OCI-M2 (cell line): ENCODE results near the gene RAB17.

Experiments
- DNase-seq: peaks from one replicate; lab custom pipeline; 2025; ENCODE audit not compliant: unreplicated experiment; lab: John Stamatoyannopoulos, UW

The RAB17 gene

DNA sequence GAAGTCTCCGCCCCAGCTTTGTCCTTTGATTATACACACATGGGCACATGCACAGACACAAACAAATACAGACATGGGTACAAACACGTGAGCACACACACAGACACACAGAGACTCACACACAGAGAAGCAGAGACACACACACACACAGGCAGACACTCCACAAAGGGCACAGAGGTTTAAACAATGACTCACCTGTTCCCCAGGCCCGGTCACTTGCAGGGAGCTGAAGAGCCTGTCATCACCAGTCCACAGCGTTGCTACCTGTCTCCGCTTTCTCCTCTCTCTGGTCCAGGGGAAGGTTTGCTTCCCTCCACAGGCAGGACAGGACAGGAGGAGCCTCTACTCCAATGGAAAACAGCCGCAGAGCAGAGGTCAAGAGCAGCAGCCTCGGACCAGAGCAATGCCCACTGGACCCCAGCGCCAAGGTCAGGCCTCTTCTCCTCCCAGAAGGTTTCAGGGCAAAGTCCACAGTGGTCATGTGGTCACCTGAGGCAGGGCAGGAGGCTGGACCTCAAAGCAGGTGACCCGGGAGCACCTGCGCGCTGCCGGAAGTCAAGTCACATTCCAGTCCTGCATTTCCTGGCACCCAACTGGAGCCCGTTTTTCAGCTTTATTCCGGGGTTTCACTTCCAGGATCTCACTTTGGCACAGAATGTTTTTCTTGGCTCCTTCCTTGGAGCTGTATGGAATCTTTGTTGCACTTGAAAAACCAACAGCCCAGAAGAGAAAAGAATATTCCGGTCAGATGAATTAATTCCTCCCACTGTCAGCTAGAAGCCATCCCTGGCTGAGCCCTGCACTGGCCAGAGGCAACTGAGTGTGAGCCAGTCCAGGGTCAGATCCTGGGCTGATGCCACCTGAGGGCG, at the start of gene RAB17:
Gene RAB17, minus strand, starts transcription at position 463 of the 869 bp plus-strand sequence. CDS start 4,580 bp downstream, outside the sequence.
- DNase-seq = no peak

- no peak for DNase-seq
These were observed 49.3 kb upstream of the RAB17 start for GRCh38 chr2:237639836-237640220.

- no peak for DNase-seq
These were observed 48.7 kb upstream of the RAB17 start for GRCh38 chr2:237639052-237639835.

DNA sequence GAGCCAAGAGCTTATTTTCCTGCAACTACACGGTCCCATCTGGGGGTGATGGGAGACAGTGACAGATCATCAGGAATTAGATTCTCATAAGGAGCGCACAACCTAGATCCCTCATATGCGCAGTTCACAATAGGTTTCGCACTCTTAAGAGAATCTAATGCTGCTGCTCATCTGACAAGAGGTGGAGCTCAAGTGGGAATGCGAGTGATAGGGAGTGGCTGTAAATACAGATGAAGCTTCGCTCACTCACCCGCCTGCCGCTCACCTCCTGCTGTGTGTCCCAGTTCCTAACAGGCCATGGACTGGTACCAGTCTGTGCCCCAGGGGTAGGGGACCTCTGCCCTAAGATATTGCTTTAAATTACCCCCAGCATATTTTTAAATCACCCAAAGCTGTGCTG, 47.6 kb upstream of the RAB17 start:
- no peak for DNase-seq

DNA sequence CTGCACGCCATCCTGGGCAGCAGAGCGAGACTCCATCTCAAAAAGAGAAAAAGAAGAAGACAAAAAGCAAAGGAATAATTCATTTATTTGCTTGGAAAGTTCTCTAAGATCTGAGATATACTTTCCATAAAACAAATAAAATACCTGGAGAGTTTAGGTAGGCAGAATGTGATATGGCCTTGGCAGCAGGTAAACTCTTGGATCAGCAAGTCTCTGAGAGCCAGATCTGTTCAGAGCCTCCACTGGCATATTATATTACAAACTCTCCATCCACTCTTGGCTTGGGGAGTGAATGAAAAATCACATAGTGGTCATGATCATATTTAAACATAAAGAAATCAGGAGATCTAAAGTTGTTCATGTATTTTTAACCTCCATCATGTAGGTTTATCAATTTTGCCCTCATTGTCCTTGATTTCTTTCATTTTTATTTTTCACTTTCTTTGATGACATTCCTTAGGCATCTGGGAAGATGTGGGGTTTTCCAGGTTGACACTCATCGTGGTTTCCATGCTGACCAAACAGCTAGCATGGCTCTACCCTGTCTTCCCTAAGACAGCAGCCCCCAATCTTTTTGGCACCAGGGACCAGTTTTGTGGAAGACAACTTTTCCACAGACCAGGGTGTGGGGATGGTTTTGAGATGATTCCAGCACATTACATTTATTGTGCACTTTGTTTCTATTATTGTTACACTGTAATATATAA, 47.0 kb upstream of the RAB17 start:
- DNase-seq = no peak

DNA sequence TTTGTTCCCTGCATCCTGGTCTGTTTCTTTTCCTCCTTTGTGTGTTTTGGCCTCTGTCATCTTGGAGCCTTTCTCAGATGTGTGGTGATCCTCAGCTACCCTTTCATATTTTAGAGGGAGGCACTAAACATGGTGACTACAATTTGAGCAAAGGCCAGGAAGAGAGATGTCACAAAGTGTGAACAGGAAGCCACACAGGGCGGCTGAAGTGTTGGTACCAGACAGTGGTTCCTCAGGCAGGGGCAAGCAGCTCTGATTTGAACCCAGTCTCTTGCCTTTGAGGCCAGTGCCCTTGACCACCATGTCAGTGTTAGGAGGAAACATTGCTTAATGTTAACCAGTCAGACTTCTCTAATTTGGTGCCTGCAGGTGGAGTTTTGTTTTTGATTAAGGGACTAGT, 46.0 kb upstream of the RAB17 start:
- no peak for DNase-seq

DNA sequence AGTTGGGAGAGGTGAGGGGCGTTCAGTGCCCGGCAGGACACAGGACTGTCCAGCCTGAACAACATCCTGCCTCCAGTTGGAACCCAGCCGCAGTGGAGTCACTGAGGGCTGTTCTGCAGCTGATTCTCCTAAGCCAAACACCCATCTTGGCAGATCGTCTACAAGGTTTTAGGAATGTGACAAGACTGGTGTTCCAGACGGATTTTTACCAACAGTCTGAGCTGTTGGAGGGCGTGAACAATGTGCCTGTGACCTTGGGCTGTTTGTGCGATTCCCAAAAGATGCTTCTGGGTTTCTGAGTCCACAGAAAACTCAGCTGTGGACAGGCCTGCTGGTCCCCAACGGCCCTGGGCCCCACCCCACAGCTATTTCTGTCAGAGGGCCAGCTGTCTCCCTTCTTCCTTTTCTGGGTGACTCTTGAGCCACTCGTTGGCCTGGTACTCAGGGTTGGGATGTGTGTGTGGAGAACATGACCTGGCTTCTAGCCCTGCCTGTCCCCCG, 42.6 kb upstream of the RAB17 start:
- no peak for DNase-seq

GRCh38 chr2:237631801-237632585, 41.5 kb upstream of the RAB17 start:
- DNase-seq = no peak

DNA sequence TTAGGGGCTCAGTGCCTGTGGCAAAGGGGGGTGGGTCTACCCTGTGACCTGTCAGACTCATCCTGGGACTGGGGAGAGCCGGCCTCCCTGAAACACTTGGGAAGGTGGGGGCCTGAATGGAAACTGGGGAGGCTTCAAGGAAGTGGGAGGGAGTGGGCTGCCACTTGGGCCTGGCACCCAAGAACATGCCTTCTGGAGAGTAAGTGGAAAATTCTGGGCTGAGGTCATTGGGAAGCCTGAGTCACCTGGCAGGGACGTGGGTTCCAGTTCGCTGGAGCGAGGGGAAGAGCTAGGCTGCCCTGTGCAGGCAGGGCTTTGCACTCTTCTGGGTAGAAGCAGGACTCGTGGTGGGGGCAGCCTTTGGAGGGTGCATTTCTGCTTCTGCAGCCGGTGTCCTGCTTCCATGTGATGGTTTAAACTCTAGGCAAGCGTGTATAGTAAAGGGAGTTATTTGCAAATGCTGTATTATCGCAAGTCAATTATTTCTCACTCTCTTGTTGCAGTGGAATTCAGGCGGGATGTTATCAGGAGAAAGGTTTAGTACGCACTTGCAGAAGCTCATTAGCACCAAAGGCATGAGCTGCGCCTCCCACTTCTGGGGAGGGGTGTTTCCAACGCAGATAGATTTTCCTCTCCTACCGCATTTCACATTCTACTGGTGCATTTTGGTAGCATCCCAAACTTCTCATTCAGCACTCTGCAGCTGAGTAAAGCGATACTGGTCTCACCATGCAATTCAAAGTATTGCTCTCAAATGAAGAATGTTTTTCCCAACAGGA, 40.7 kb upstream of the RAB17 start:
- no peak for DNase-seq

- no peak for DNase-seq
These were observed 39.9 kb upstream of the RAB17 start for GRCh38 chr2:237630216-237631000.

- no peak for DNase-seq
These were observed 39.2 kb upstream of the RAB17 start for GRCh38 chr2:237629739-237630138.

- no peak for DNase-seq
These were observed 38.6 kb upstream of the RAB17 start for GRCh38 chr2:237629188-237629534.

DNA sequence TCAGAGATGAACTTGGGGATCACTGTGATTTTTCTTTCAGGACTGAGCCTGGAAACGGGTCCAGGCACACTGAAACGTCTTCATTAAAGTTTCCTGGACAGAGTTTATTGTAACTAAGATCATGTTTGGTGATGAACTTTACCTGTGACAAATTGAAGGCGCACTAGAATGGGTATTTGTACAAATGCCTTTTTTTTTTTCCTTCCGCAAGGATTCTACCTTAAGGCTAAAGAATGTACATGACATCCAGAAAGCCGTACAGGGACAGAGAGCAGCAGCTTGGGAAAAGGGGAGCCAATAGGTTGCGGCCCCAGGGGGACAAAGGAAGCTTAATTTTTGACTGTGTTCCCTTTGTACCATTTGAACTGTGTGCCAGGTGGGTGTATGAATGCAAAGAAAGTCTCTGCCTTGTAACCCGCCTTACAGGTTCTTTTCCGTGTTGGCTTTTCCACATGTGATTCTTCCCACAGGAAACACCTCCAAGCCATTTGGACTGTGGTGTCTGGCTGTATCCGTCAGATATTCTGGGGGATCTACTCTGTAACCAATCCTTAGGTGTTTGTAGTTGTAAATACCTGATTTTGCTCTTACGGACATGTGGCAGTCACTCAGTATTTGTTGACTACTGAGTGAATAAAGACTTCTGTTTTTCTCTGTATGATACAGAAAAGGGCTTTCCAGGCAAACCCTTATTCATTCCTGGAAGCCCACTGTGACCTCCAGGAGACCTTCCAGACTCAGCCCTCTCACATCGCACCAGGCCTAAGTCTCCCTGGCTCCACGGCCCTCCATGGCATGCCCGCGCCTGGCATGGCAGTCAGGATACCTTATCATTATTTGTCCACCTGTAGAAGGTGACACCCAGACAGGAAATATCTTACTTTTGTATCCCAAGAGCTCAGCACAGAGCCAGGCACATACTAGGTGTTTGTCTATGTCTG, 38.0 kb upstream of the RAB17 start:
- no peak for DNase-seq

DNA sequence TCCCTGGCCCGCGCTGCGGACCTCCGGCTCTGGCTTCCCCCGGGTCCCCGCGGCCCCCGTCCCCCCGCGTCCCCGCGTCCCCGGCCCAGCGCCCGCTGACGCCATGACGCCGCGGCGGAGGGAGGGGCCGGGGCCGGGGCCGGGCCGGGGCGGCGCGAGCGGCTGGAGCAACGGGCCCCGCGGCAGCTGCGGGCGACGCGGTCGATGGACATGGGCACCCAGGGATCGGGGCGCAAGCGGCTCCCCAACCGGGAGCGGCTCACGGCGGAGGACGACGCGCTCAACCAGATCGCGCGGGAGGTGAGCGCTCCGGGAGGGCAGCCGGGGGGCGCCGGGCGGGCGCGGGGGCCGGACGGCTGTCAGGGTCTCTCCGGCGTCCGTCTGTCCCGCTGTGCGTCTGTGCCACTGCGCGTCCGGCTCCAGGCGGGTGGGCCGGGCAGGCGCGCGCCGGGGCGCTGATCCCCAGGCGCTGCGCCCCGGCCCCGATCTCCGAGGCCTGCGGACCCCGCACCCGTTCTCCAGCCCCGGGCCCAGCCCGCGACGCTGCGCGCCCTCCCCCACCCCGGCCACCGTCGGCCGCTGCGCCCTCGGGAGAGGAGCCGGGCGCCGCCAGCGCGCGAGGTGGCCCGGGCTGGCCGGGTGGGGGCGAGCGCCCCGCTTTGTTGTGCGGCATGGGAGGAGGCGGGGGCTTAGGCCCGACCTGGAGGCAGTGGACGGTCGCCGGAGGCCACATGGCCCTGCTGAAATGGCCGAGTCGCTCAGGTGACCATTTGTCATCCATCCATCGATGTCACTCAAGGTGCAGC, 37.1 kb upstream of the RAB17 start, which contains the start of gene LRRFIP1:
Gene LRRFIP1, plus strand, starts transcription at position 147 of the 806 bp plus-strand sequence. Its CDS starts 58 bp downstream, at position 205.
- no peak for DNase-seq

GRCh38 chr2:237626813-237627440, 36.4 kb upstream of the RAB17 start:
- DNase-seq = no peak

DNA sequence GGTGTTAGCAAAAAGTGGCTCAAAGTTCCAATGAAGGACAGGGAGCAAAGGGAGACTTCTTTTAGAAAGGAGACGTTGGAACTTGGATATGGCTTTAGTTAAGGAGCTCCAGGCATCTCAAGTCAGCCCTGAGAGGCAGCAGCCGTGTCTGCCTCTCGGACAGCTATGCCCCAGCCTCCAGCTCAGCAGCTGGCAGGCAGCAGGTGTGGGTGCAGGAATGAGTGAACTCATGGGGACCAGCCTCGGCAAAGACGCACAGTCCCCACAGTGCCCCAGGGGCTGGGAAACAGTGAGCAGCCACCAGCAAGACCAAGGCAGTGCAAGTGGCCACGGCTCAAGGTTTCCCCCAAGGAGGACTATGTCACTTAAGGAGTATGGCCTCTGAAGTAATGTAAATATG, 35.2 kb upstream of the RAB17 start:
- DNase-seq = no peak
